ENCODE results near the gene SOCS6.

DNA sequence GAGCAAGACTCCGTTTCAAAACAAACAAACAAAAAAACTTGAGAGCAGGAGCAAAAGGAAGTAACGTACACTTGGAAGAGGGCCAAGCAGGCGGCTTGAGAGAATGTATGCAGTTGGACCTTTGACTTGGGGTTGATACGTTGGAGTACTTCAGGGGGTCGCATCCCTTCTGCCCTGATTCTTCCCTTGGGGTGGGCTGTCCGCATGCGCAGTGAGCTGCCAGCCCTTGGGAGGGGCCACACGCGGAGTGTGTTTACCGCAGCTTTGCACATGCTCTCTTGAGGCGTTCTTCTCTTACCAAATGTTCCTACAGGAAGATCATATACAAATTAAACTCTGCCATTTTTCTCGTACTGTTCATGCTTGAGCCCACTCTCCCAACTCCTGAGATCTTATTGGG, 38.1 kb upstream of the SOCS6 start:
- TF ChIP-seq ZNF530 (CRISPR knock-in tag; IDR thresholded peaks at IDR 0.05; ENCODE audit: low read depth) (no peak), STAG1 (CRISPR knock-in tag; IDR thresholded peaks at IDR 0.05) (no peak), ZNF407 (CRISPR knock-in tag; IDR thresholded peaks at IDR 0.05; ENCODE audit: not compliant biosample characterization) (no peak)

Data from HepG2 (cell line).